Measurements from ENCODE around the gene PATE3.

- TF ChIP-seq CTCF (conservative IDR thresholded peaks at IDR 0.05): no peak
- no peak for TF ChIP-seq ZFX (IDR thresholded peaks at IDR 0.05)
Observed at GRCh38 chr11:125833016-125833415, 45.1 kb downstream of the PATE3 start, which contains the start of gene PATE4.

Data from C4-2B (cell line).